H1 (cell line): ENCODE measurements around the gene IFNGR1.

ENCODE experiments used
- ATF2 ChIP-seq: IDR thresholded peaks from 2 replicates; pipeline ENCODE4 v1.6.1; 2012; ENCODE audit warnings: low read length, inconsistent platforms
- CTCF ChIP-seq, 3 experiments: IDR thresholded peaks; 1 replicate in 2 of 3; 2 replicates in 1 of 3; pipeline versions ENCODE4 v1.5.1 to v1.6.1; 2011; ENCODE audit warnings: low read length in 3 of 3, mild to moderate bottlenecking in 3 of 3, inconsistent platforms in 2 of 3, low read depth in 1 of 3, moderate library complexity in 1 of 3; ENCODE audit not compliant: insufficient read depth in 1 of 3; ENCODE audit errors: control extremely low read depth in 1 of 3
- EP300 ChIP-seq, 2 experiments: IDR thresholded peaks; 1 replicate in 1 of 2; 2 replicates in 1 of 2; pipeline ENCODE4 v1.6.1; 2011 to 2012; ENCODE audit warnings: low read depth in 2 of 2, low read length in 2 of 2, mild to moderate bottlenecking in 2 of 2, borderline replicate concordance in 1 of 2, inconsistent platforms in 1 of 2, moderate library complexity in 1 of 2
- MAX ChIP-seq: IDR thresholded peaks from 2 replicates; pipeline ENCODE4 v1.6.1; 2012; ENCODE audit warnings: inconsistent platforms
- TAF1 ChIP-seq: IDR thresholded peaks from 2 replicates; pipeline ENCODE4 v1.6.1; 2011; ENCODE audit warnings: mild to moderate bottlenecking, low read depth, low read length

- TF ChIP-seq ATF2 (no peak), MAX (no peak), CTCF (IDR thresholded peaks at IDR 0.05; ENCODE audit: control extremely low read depth in 1 of 3, insufficient read depth in 1 of 3, low read depth in 1 of 3, low read length in 3 of 3) (no peak), EP300 (IDR thresholded peaks at IDR 0.05; ENCODE audit: borderline replicate concordance in 1 of 2, low read depth in 2 of 2, low read length in 2 of 2) (no peak), TAF1 (no peak)
Observed at GRCh38 chr6:137191236-137191635, 27.9 kb downstream of the IFNGR1 start.
